ENCODE results near the gene EML6.

DNA sequence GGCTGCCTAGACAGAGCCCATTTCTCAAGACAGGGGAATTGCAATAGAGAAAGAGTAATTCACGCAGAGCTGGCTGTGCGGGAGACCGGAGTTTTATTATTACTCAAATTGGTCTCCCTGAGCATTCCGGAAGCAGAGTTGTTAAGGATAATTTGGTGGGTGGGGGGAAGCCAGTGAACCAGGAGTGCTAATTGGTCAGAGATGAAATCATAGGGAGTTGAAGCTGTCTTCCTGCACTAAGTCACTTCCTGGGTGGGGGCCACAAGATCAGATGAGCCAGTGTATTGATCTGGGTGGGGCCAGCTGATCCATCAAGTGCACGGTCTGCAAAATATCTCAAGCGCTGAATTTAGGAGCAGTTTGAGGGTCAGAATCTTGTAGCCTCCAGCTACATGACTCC is 242.0 kb downstream of the EML6 start:
- TF ChIP-seq POLR2A (IDR thresholded peaks at IDR 0.05; ENCODE audit: extremely low read depth, insufficient read length) = no peak
- TF ChIP-seq, protein P1, sequence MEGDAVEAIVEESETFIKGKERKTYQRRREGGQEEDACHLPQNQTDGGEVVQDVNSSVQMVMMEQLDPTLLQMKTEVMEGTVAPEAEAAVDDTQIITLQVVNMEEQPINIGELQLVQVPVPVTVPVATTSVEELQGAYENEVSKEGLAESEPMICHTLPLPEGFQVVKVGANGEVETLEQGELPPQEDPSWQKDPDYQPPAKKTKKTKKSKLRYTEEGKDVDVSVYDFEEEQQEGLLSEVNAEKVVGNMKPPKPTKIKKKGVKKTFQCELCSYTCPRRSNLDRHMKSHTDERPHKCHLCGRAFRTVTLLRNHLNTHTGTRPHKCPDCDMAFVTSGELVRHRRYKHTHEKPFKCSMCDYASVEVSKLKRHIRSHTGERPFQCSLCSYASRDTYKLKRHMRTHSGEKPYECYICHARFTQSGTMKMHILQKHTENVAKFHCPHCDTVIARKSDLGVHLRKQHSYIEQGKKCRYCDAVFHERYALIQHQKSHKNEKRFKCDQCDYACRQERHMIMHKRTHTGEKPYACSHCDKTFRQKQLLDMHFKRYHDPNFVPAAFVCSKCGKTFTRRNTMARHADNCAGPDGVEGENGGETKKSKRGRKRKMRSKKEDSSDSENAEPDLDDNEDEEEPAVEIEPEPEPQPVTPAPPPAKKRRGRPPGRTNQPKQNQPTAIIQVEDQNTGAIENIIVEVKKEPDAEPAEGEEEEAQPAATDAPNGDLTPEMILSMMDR (IDR thresholded peaks at IDR 0.05; ENCODE audit: low read depth, low read length) = no peak
- TF ChIP-seq, protein P2, sequence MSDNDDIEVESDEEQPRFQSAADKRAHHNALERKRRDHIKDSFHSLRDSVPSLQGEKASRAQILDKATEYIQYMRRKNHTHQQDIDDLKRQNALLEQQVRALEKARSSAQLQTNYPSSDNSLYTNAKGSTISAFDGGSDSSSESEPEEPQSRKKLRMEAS (IDR thresholded peaks at IDR 0.05; ENCODE audit: low read depth, low read length) = no peak
- TF ChIP-seq MYC (IDR thresholded peaks at IDR 0.05; ENCODE audit: low read depth, low read length) = no peak
